ENCODE data around the gene CS.
"Not testable (repeated sequence)": the region's sequence is repeated elsewhere in the genome, so short reads cannot be mapped to it uniquely, and the experiment has no call there.

Gene CS

DNA sequence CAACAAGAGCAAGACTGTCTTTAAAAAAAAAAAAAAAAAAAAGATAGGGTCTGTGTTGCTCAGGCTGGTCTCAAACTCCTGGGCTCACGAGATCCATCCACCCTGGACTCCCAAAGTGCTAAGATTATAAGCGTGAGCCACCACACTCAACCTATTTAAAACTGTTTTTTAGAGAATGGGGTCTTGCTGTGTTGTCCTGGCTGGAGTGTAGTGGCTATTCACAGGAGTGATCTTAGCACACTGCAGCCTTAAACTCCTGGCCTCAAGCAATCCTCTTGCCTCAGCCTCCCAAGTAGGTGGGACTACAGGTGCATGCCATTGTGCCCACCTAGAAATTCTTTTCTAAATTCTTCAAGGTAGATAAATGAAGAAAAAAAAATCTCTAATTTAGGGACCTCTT, 25.8 kb downstream of the CS start:
- no peak for DNase-seq

DNA sequence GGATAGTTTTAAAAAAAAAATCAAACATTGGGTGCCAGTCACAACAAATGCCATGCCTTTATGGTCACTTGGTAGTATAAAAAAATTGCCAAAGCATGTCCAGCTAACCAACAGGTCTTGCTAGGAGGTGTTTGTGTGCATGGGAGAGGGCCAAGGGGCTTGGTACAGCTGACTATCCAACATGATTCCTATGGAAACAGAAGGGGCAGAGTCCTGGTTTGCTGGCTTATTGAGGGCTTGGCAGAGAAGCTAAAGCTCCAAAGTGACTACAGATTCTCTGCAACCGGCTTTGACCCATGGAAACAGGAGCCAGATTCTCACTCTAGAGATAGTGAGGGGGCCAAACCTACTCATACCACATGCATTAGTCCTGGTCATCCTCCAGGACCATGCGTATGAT, 27.7 kb downstream of the CS start:
- not testable (repeated sequence) for DNase-seq

- no peak for DNase-seq
Observed at GRCh38 chr12:56271031-56271430, 29.1 kb downstream of the CS start.

GRCh38 chr12:56267443-56268071, 32.6 kb downstream of the CS start:
- DNase-seq: no peak

DNA sequence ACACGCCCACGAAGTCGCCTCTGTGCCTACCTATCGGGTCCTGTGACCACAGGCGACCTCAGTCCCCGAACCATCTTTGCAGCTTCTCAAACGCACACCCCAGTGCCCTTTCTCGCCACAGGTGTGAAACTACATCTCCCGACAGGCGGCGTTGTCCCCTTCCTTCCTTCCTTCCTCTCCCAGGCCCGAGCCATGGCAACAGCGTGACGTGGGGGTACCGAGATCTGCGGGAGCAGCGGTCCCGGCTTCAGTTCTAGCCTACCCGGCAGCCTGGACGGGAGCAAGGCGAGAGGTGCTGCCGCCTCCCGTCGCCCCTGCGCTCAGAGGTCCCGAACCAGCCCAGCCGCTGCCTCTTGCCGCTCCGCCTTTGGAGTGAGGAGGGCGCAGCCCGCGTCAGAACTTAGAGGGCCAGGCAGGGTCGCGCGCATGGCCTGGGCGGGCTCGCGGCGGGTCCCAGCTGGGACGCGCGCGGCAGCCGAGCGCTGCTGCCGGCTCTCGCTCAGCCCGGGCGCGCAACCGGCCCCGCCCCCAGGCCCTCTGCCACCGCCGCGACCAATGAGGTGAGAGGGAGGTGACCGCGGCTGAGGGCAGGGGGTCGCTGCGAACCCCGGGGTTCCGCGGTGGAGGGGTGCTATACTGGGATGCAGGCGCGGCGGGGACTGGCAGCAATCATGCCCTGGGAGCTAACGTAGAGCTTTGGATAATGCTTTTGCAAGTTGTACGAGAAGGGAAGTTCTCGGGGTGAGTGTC, 33.3 kb downstream of the CS start, which contains the start of gene COQ10A:
Gene COQ10A, plus strand, starts transcription at position 250 of the 750 bp plus-strand sequence. Its CDS starts 177 bp downstream, at position 427.
- DNase-seq: peak; percentile 83

DNA sequence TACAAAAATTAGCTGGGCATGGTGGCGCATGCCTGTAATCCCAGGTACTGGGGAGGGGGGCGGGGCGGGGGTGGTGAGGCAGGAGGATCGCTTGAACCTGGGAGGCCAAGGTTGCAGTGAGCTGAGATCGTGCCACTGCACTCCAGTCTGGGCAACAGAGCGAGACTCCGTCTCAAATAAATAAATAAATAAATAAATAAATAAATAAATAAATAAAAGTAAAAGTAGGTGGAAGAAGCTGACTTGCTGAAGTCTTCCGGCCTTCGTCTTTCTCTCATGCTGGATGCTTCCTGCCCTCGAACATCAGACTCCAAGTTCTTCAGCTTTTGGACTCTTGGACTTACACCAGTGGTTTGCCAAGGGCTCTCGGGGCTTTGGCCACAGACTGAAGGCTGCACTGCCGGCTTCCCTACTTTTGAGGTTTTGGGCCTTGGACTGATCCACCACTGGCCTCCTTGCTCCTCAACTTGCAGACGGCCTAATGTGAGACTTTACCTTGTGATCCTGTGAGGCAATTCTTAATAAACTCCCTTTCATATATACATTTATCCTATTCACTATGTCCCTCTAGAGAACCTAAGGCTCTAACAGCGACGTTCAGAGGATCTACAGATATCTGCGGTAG, 34.0 kb downstream of the CS start:
- not testable (repeated sequence) for DNase-seq

DNA sequence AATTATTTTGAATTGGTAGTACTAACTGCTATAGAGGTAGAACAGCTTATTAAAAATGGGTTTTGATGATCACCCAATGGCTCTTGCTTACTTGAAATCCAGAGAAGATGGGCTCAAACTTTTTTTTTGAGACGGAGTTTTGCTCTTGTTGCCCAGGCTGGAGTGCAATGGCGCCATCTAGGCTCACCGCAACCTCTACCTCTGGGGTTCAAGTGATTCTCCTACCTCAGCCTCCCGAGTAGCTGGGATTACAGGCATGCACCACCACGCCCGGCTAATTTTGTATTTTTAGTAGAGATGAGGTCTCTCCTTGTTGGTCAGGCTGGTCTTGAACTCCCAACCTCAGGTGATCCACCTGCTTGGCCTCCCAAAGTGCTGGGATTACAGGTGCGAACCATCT, 37.2 kb downstream of the CS start:
- not testable (repeated sequence) for DNase-seq

GRCh38 chr12:56261503-56262232, 38.5 kb downstream of the CS start:
- no peak for DNase-seq

DNA sequence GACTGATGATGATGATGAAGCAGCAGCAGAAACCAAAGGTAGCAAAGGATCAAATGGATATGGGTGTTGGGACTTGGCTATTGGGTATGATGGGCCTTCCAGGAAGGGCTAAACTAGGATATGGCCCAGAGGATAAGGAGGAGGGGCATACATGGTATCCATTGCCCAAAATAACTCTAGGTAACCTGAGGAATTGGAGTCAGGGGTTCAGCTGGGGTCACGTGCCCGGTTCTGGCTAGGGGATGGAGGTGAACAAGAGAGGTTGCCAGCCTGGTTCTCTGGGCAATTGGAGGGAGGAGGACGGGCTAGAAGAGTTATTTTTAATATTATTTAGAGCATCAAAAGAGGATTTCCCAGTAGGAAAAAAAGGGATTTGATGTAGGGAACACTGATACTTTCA, 39.2 kb downstream of the CS start:
- no peak for DNase-seq

GRCh38 chr12:56260380-56260779, 39.8 kb downstream of the CS start:
- no peak for DNase-seq

DNA sequence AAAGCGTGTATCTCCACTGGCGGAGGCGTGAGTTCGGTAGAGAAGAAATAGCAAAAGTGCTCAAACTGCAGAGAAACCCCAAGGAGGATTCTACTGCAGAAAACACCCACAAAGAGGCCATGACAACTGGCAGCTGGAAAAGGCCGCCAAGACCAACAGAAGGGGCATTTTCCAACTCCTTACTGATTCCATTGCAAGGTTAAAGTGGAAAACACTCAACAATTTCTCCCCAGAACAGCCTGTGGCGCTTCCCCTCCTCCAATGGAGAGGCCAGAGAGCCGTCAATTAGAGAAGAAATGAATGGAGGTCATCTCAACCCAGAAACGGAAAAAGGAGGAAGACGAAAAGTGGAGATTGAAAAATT, 41.3 kb downstream of the CS start:
- DNase-seq: no peak

- peak; percentile 66 for DNase-seq
Observed at GRCh38 chr12:56258068-56258819, 41.9 kb downstream of the CS start, which contains the start of gene ANKRD52. TSS of gene ANKRD52 (minus strand) at chr12:56258384. CDS start at chr12:56258269, 115 bp downstream.

DNA sequence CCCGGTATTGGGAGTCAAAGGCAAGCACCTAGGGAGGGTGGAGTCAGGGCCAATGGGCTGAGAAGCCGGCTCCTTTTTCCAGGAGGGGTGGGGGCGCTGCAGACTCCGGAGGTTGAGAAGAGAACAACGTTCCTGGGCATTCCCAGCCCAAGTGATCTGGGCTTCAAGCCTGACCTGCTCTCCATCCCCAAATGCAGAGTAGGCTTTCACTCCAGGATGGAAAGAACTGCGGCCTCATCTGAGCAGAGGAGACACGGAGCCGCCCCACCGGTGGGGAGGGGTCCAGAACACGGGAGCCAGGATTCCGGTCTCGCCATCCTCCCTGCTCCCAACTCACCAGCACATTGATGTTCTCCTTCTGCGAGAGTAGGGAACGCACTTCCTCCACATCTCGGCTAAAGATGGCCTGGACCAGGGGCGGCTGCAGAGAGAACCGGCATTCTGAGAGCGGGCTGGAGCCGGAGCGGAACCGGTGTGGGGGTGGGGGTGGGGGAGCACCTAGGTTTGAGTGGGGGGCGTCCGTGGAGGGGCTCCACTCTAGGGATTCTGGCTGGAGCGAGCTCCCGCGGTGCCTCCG, 42.6 kb downstream of the CS start:
- no peak for DNase-seq

GRCh38 chr12:56257071-56257470, 43.1 kb downstream of the CS start:
- no peak for DNase-seq

DNA sequence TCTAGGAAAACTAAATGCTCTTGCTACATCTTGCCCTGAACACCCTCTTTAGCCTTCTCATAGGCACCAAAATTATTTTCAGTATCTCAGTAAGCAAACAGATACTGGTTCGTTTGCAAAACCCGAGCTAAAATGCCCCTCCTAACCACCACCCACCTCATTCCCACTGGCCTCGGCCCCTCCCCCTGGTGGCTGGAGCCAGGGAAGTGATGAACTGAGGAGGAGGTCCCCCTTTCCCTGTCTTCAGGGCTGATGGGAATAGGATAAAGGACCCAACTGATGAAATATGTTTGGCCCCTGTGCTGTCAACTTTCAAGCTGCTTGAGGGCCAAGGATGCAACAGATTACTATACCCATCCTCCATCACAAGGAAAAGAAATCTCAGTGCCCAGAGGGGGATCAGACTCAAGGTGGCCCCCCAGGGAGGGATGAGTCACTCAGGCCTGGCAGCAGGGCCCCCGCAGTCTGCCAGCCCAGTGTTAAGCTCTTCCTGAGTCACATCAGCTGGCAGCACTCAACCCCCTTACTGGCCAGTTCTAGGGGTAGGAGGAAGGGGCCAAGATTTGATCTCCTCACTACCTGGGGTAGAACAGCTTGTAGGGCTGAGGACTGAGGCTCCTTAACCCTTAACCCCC, 43.7 kb downstream of the CS start:
- no peak for DNase-seq

DNA sequence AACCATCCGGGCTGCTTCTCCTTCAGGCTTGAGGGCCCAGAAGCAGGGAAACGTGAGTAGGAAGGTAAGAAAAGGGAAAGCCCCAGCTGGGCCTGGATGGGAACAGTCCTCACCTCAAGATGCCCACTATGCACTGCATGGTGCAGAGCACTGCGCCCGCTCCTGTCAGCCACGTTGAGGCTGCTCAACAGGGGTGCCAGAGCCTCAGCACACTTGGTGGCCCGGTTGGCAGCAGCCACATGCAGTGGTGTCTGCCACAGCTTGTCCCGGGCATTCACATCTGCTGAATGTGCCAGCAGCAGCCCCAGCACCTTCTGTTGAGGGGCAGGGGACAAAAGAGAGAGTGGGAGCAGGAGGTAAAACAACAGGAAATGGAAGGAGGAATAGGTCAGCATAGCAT, 44.5 kb downstream of the CS start:
- no peak for DNase-seq

DNA sequence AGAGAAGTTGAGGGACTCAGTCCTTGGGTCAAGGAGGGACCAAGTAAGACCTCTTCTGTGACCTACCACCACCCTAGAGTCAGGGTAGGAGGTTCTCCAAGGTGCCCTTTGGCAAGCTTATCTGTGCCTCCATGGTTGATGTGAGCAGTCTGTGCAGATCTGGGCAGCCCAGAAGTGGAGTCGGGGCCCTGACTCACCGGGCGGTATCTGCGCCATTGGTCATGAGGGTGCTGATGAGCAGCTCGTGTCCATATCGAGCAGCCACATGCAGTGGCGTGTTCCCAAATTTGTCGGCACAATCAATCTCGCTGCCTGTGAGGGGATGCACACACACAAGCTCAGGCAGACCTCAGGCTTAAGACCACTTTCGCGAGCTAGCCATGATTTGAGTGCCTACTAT, 47.0 kb downstream of the CS start:
- DNase-seq: no peak

DNA sequence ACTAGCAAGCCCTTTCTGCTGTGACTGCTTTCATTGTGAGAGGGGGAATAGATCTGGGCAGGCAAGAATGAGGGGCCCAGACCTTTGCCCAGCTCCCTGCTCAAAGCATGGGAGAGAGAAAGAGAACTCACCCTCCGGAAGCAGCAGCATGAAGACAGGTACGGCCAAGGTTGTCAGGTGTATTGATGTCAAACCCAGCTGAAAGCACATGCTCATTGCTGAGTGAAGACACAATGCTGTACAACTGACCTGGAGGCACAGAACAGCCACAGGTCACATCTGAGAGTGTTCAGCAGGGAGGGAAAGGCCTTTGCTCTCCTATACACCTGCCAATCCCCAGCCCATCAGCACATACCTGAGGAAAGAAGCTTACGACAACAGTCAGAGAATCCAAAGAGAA, 47.5 kb downstream of the CS start:
- DNase-seq: no peak

DNA sequence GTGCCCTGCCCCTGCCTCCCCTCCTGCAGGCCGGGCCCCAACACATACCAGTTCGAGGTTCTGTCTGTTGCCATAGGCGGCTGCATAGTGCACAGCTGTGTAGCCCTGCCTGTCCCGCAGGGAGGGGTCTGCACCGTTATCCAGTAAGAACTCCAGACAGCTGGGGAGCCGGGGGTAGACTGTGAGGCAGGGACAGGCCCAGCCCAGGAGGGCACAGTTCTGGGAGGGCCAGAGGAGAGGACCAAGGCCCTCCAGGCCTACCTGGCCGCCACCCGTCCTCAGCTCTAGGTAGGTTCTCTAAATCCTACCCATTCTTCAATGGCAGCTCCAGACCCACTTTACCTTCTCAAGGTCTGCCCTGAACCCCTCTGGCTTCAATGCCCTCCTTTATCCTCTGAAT, 51.4 kb downstream of the CS start:
- no peak for DNase-seq

- no peak for DNase-seq
Observed at GRCh38 chr12:56247923-56248322, 52.2 kb downstream of the CS start.

GRCh38 chr12:56244494-56244893, 55.6 kb downstream of the CS start:
- no peak for DNase-seq

DNA sequence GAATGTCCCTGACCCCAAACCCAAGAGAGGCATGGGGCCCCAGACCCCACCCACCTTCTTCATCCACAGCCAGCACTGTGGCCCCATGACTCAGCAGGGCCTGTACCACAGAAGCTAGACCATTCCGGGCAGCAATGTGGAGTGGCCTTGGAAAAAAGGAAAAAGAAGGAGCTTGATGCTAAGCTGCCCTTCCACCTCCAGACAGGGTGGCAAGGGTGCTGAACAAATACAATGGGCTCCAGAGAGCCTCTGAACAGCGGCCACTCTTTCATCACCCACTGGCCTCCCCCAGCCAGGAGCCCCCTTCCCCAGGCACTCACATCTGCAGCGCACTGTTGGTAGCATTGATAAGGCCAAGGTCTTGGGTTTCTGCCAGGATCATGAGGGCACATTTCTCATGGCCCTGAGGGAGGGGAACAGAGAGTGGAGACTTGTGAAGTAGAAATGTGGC, 56.4 kb downstream of the CS start:
- DNase-seq: no peak
